Motor neuron (in vitro differentiated cells): ENCODE results near the gene ALLC. TPM values are rescaled to one million over a fixed set of nuclear protein-coding genes. Genes with fewer than 3 reads are reported as not detected.
"Not testable (repeated sequence)": the region's sequence is repeated elsewhere in the genome, so short reads cannot be mapped to it uniquely, and the experiment has no call there.

Source experiments
- ATAC-seq, 8 experiments: fragments of 200-7000 bp; cut with Tn5 transposase; replicated peaks in 6 of 8; 2 replicates each; pipeline ENCODE4 v1.8.0; 2021; ENCODE audit warnings: mild to moderate bottlenecking in 8 of 8, moderate library complexity in 8 of 8
- H3K27ac ChIP-seq, 2 donors: fragments of 250-450 bp; sonication (Bioruptor Pico); 2 replicates each; pipeline ENCODE4 v1.9.0; 2021; ENCODE audit warnings: antibody characterized with exemption in 2 of 2, mild to moderate bottlenecking in 2 of 2, moderate library complexity in 1 of 2
- H3K4me1 ChIP-seq, 2 donors: fragments of 250-450 bp; sonication (Bioruptor Pico); replicated peaks in 1 of 2; 2 replicates each; pipeline ENCODE4 v1.6.1; 2021; ENCODE audit warnings: antibody characterized with exemption in 2 of 2, mild to moderate bottlenecking in 2 of 2, moderate library complexity in 1 of 2
- H3K4me3 ChIP-seq, 5 donors: fragments of 250-450 bp; sonication (Bioruptor Pico); 2 replicates each; pipeline ENCODE4 v1.9.0; 2021; ENCODE audit warnings: antibody characterized with exemption in 5 of 5, mild to moderate bottlenecking in 5 of 5, moderate library complexity in 4 of 5
- WGBS, 10 experiments: fragments of 450-650 bp; shearing (Covaris generic); methylation state at CpG; one replicate each; pipeline ENCODE4 v1.0.0; 2022; 5-methylcytosine and 5-hydroxymethylcytosine counted together
- in situ Hi-C, 9 experiments: fragments of 400-800 bp; cut with MboI; loops; one replicate each; pipeline ENCODE4 v1.15.0; 2021; ENCODE audit warnings: low sequenced_read_pairs in 9 of 9, low pct_unique_long_range_greater_than_20kb in 2 of 9; ENCODE audit not compliant: unreplicated experiment in 9 of 9
- total RNA-seq, 8 experiments: library from RNA; unstranded; fragments of 300-600 nt; gene quantifications; 2 replicates each; pipeline versions ENCODE4 v1.2.3 to v1.2.4, GENCODE V29; 2022

Gene ALLC
- total RNA-seq, 8 experiments from 2014 or later: 0.13 to 1.1 (median 0.33) TPM; not detected in 4

DNA sequence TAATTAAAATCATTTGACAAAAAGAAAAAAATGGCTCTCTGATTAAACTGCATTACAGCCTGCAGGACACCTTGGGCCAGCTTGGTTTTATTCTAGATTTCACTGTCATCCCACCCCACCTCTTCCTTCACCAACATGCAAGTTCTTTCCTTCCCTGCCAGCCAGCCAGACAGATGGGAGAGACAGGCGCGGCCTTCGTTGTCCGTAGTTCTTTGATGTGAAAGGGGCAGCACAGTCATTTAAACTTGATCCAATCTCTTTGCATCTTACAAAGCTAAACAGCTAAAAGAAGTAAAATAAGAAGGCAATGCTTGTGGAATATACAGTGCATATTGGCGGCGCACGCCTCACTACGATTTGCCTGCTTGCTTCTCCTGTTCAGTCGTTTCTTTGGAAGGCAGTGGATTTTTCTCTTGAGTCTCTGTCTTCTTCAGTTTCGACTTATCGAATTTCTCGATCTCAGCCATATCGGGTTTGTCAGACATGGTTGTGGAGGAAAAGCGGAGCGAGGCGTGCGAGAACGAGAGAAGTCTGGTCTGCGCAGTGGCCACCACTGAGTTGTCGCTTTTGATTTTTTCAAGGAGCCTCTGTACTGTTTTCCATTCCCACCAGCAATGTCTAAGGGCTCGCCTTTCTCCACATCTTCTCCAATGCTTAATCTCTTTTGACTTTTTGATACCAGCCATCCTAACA lies 40.7 kb upstream of the ALLC start:
- Histone ChIP-seq H3K4me3 (no peak overlapping the region), H3K4me1 (no peaks in the 10 kb centered on the region), H3K27ac (no peak overlapping the region)
- in situ Hi-C loops: no loop called here
- ATAC-seq: no peak
- WGBS, 10 experiments: 38 to 100% (median 92%) methylated on average over 2 to 18 of the region's 21 CpGs; no CpG with 5 or more reads in 1 of the 10 experiments

DNA sequence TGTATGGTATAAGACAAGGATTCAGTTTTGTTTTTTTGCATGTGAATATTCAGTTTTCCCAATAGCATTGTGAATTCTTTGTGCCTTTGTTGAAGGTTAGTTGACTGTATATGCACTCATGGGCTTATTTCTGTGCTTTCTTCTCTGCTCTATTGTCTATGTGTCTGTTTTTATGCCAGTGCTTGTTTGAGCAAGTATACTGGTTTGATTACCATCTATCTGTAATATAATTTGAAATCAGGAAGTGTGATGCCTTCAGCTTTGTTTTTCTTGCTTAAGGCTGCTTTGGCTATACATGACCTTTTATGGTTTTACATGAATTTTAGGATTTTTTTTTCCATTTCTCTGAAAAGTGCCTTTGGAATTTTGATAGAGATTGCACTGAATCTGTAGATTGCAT lies 39.6 kb upstream of the ALLC start:
- ATAC-seq: no peak

DNA sequence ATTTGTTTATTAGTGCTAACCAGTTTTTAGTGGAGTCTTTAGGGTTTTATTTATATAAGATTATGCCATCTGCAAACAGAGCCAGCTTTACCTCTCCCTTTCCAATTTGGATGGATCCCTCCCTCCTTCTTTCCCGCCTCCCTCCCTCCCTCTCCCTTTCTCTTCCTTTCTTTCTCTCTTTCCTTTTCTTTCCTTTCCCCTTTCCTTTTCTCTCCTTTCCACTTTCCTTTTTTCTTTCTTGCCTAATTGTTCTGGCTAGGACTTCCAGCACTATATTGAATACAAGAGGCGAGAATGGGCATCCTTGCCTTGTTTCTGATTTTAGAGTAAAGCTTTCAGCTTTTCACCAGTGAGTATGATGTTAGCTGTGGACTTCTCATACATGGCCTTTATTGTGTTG lies 39.0 kb upstream of the ALLC start:
- no peaks in the 10 kb centered on the region for H3K4me1 ChIP-seq
- no peak overlapping the region for H3K27ac ChIP-seq
- in situ Hi-C loops: no loop called here
- WGBS, 10 experiments: 0 to 100% (median 65%) methylated on average over 1 to 2 of the region's 2 CpGs; no CpG with 5 or more reads in 2 of the 10 experiments
- H3K4me3 ChIP-seq: no peak overlapping the region
- no peak for ATAC-seq

More for the DNA sequence above, 39.6 kb upstream of the ALLC start:
- in situ Hi-C loops: no loop called here
- no peak overlapping the region for H3K27ac ChIP-seq
- H3K4me1 ChIP-seq: no peaks in the 10 kb centered on the region
- no peak overlapping the region for H3K4me3 ChIP-seq

DNA sequence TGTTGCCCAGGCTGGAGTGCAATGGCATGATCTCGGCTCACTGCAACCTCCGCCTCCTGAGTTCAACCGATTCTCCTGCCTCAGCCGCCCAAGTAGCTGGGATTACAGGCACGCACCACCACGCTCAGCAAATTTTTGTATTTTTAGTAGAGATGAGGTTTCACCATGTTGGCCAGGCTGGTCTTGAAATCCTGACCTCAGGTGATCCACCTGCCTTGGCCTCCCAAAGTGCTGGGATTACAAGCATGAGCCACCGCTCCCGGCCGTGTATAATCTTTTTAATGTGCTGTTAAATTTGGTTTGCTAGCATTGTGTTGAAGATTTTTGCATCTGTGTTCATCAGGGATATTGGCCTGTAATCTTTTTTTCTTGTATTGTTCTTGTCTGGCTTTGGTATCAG lies 38.3 kb upstream of the ALLC start:
- ATAC-seq, H3K27ac ChIP-seq, H3K4me1 ChIP-seq, H3K4me3 ChIP-seq, in situ Hi-C loops: not testable (repeated sequence)
- WGBS, 10 experiments: 70 to 100% (median 91%) methylated on average over 5 to 9 of the region's 9 CpGs; no CpG with 5 or more reads in 3 of the 10 experiments

- no peaks in the 10 kb centered on the region for H3K4me1 ChIP-seq
- in situ Hi-C loops: no loop called here
- H3K27ac ChIP-seq: no peak overlapping the region
- ATAC-seq: no peak
- no peak overlapping the region for H3K4me3 ChIP-seq
- whole genome bisulfite sequencing, 10 experiments: 29 to 96% (median 82%) methylated on average over 3 to 5 of the region's 5 CpGs
Observed at GRCh38 chr2:3620834-3621233, 37.2 kb upstream of the ALLC start.

DNA sequence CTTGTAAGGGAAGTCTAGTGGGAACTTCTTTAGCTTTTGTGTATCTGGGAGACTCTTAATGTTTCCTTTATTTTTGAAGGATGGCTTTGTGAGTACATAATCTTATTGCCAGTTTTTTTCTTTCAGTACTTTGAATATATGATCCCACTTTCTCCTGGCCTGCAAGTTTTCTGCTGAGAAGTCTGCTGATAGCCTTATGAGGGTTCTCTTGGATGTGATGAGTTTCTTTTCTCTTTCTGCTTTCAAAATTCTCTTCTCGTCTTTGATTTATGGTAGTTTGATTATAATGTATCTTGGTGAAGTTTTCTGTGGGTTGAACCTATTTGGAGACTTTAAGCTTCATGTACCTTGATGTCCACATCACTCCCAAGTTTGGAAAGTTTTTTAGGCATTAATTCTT lies 35.0 kb upstream of the ALLC start:
- 0 to 100% (median 43%) methylated on average over 1 of the region's 1 CpG; no CpG with 5 or more reads in 1 of the 10 experiments for WGBS, 10 experiments

GRCh38 chr2:3624059-3624794 lies 33.8 kb upstream of the ALLC start:
- 0 to 80% (median 59%) methylated on average over 1 to 3 of the region's 4 CpGs; no CpG with 5 or more reads in 3 of the 10 experiments for WGBS, 10 experiments
- Histone ChIP-seq H3K4me1 (peaks cover 4 to 5% of the 10 kb centered on the region in 2 donors), H3K27ac (no peak overlapping the region), H3K4me3 (no peak overlapping the region)
- no peak for ATAC-seq
- in situ Hi-C loops: no loop called here

More for the DNA sequence above, 35.0 kb upstream of the ALLC start:
- H3K27ac ChIP-seq: no peak overlapping the region
- ATAC-seq: no peak
- H3K4me3 ChIP-seq: no peak overlapping the region
- H3K4me1 ChIP-seq: no peaks in the 10 kb centered on the region
- in situ Hi-C loops: no loop called here

GRCh38 chr2:3625186-3625585 lies 32.8 kb upstream of the ALLC start:
- Histone ChIP-seq H3K4me3 (no peak overlapping the region), H3K27ac (no peak overlapping the region), H3K4me1 (peaks cover 4 to 5% of the 10 kb centered on the region in 2 donors)
- ATAC-seq: no peak
- 84 to 100% methylated on average over 1 to 3 of the region's 8 CpGs; no CpG with 5 or more reads in 8 of the 10 experiments for WGBS, 10 experiments
- in situ Hi-C loops: no loop called here

- 38 to 100% (median 93%) methylated on average over 1 to 10 of the region's 12 CpGs; no CpG with 5 or more reads in 3 of the 10 experiments for WGBS, 10 experiments
- peak in 1 of 8 experiments; percentile 61 for ATAC-seq
- Histone ChIP-seq H3K4me3 (no peak overlapping the region), H3K27ac (no peak overlapping the region), H3K4me1 (peaks cover 4 to 5% of the 10 kb centered on the region in 2 donors)
- in situ Hi-C loops: no loop called here
Observed at GRCh38 chr2:3626118-3626811, 31.7 kb upstream of the ALLC start.

GRCh38 chr2:3626812-3627499 lies 31.0 kb upstream of the ALLC start:
- Histone ChIP-seq H3K27ac (no peak overlapping the region), H3K4me1 (peaks cover 4 to 5% of the 10 kb centered on the region in 2 donors), H3K4me3 (no peak overlapping the region)
- peak in 1 of 8 experiments; percentile 24 for ATAC-seq
- in situ Hi-C loops: no loop called here
- WGBS, 10 experiments: 13 to 100% (median 95%) methylated on average over 1 to 7 of the region's 25 CpGs; no CpG with 5 or more reads in 3 of the 10 experiments

DNA sequence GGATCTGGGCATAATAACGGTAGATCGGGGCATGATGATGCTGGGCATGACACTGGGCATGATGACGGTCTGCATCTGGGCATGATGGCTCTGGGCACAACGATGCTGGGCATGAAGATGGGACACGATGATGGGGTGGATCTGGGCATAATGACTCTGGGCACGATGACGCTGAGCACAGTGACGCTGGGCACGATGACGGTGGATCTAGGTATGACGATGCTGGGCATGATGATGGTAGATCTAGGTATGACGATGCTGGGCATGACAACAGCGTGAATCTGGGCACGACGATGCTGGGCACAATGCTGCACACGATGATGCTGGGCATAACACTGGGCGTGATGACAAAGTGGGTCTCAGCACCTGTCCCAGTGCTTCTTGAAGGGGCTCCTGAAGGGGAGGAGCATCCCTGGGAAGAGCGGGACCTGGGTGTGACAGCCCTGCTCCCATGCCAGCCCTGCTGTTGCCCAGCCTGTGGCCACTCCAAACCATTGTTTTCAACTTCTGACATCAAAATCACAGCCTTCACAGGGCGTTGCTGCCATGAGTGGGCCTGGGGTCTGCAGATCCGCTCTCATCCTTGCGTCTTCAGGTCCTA lies 30.4 kb upstream of the ALLC start:
- WGBS, 10 experiments: 60 to 100% (median 80%) methylated on average over 1 to 17 of the region's 21 CpGs; no CpG with 5 or more reads in 5 of the 10 experiments
- no peak for ATAC-seq
- H3K4me1 ChIP-seq: peaks cover 4 to 5% of the 10 kb centered on the region in 2 donors
- in situ Hi-C loops: no loop called here
- no peak overlapping the region for H3K4me3 ChIP-seq
- H3K27ac ChIP-seq: no peak overlapping the region

GRCh38 chr2:3628241-3628679 lies 29.7 kb upstream of the ALLC start:
- Histone ChIP-seq H3K27ac (no peak overlapping the region), H3K4me1 (peaks cover 4 to 5% of the 10 kb centered on the region in 2 donors), H3K4me3 (no peak overlapping the region)
- in situ Hi-C loops: no loop called here
- ATAC-seq: peak in 1 of 8 experiments; percentile 11
- WGBS, 10 experiments: 21 to 95% (median 82%) methylated on average over 2 to 4 of the region's 10 CpGs; no CpG with 5 or more reads in 5 of the 10 experiments
